Mesenchymal stem cell (in vitro differentiated cells and primary cell): ENCODE results near the gene EIF2AK3.

Source experiments
- DNase-seq: peaks from one replicate; pipeline ENCODE4 v3.0.0-alpha.2; 2013
- H2AFZ ChIP-seq: one replicate; pipeline ENCODE4 v1.6.1; 2013; ENCODE audit warnings: low read depth, mild to moderate bottlenecking, control low read depth, inconsistent platforms, low read length, moderate library complexity
- H2AK5ac ChIP-seq: 2 replicates; pipeline ENCODE4 v1.6.1; 2013; ENCODE audit warnings: low read length, moderate library complexity, mild to moderate bottlenecking, inconsistent platforms; ENCODE audit not compliant: severe bottlenecking
- H2BK120ac ChIP-seq: one replicate; pipeline ENCODE4 v1.6.1; 2013; ENCODE audit warnings: low read depth, mild to moderate bottlenecking, inconsistent platforms, low read length, moderate library complexity
- H2BK12ac ChIP-seq, 2 experiments: one replicate each; pipeline ENCODE4 v1.6.1; 2013; ENCODE audit warnings: inconsistent platforms in 2 of 2, low read length in 2 of 2, mild to moderate bottlenecking in 2 of 2, moderate library complexity in 2 of 2, control low read depth in 1 of 2
- H2BK15ac ChIP-seq: one replicate; pipeline ENCODE4 v1.6.1; 2013; ENCODE audit warnings: mild to moderate bottlenecking, low read depth, inconsistent platforms; ENCODE audit not compliant: poor library complexity, severe bottlenecking
- H2BK5ac ChIP-seq: 2 replicates; pipeline ENCODE4 v1.6.1; 2013; ENCODE audit warnings: low read depth, mild to moderate bottlenecking, low read length, control low read depth, inconsistent platforms; ENCODE audit not compliant: poor library complexity, severe bottlenecking
- H3K14ac ChIP-seq, 2 experiments: one replicate each; pipeline ENCODE4 v1.6.1; 2013; ENCODE audit warnings: inconsistent platforms in 2 of 2, low read length in 2 of 2, control low read depth in 1 of 2, mild to moderate bottlenecking in 1 of 2, moderate library complexity in 1 of 2
- H3K18ac ChIP-seq, 2 experiments: one replicate each; pipeline ENCODE4 v1.6.1; 2013; ENCODE audit warnings: inconsistent platforms in 2 of 2, low read length in 2 of 2, control low read depth in 1 of 2, low read depth in 1 of 2, mild to moderate bottlenecking in 1 of 2
- H3K23ac ChIP-seq, 2 experiments: one replicate each; pipeline ENCODE4 v1.6.1; 2013; ENCODE audit warnings: inconsistent platforms in 2 of 2, low read length in 2 of 2, mild to moderate bottlenecking in 2 of 2, moderate library complexity in 2 of 2, control low read depth in 1 of 2
- H3K27ac ChIP-seq: 2 replicates; pipeline ENCODE4 v1.5.1; 2013; ENCODE audit warnings: mild to moderate bottlenecking, moderate library complexity, low read length, control low read depth, inconsistent platforms; ENCODE audit not compliant: poor library complexity, severe bottlenecking
- H3K27me3 ChIP-seq, 2 experiments: 2 replicates each; pipeline versions ENCODE4 v1.6.1 to v1.7.0; 2013; ENCODE audit warnings: low read length in 2 of 2, mild to moderate bottlenecking in 2 of 2, moderate library complexity in 2 of 2, control low read depth in 1 of 2, inconsistent platforms in 1 of 2; ENCODE audit not compliant: control insufficient read depth in 1 of 2, insufficient read depth in 1 of 2
- H3K36me3 ChIP-seq, 2 experiments: 2 replicates each; pipeline versions ENCODE4 v1.6.1 to v1.7.0; 2013; ENCODE audit warnings: low read length in 2 of 2, control low read depth in 1 of 2, inconsistent platforms in 1 of 2, low read depth in 1 of 2, mild to moderate bottlenecking in 1 of 2; ENCODE audit not compliant: insufficient read depth in 2 of 2, control insufficient read depth in 1 of 2
- H3K4ac ChIP-seq, 2 experiments: one replicate each; pipeline ENCODE4 v1.6.1; 2013; ENCODE audit warnings: inconsistent platforms in 2 of 2, low read length in 2 of 2, mild to moderate bottlenecking in 2 of 2, moderate library complexity in 2 of 2, control low read depth in 1 of 2, low read depth in 1 of 2
- H3K4me1 ChIP-seq: 2 replicates; pipeline ENCODE4 v1.6.1; 2013; ENCODE audit warnings: low read depth, low read length, control low read depth; ENCODE audit not compliant: control insufficient read depth, insufficient read depth
- H3K4me2 ChIP-seq: 2 replicates; pipeline ENCODE4 v1.6.1; 2013; ENCODE audit warnings: low read length, mild to moderate bottlenecking, inconsistent platforms; ENCODE audit not compliant: poor library complexity, severe bottlenecking
- H3K4me3 ChIP-seq, 2 experiments: 2 replicates each; pipeline versions ENCODE4 v1.5.1 to v1.7.0; 2013; ENCODE audit warnings: low read length in 2 of 2, mild to moderate bottlenecking in 2 of 2, control low read depth in 1 of 2, low read depth in 1 of 2; ENCODE audit not compliant: insufficient read depth in 1 of 2
- H3K79me1 ChIP-seq: replicated peaks from 2 replicates; pipeline ENCODE4 v1.6.1; 2013; ENCODE audit warnings: mild to moderate bottlenecking, control low read depth, low read length, inconsistent platforms; ENCODE audit not compliant: poor library complexity, severe bottlenecking
- H3K9ac ChIP-seq: 2 replicates; pipeline ENCODE4 v1.7.0; 2013; ENCODE audit warnings: mild to moderate bottlenecking, low read length, moderate library complexity
- H3K9me3 ChIP-seq: 2 replicates; pipeline ENCODE4 v1.7.0; 2013; ENCODE audit warnings: mild to moderate bottlenecking, low read length; ENCODE audit not compliant: control insufficient read depth
- H4K8ac ChIP-seq: one replicate; pipeline ENCODE4 v1.6.1; 2013; ENCODE audit warnings: inconsistent platforms, mild to moderate bottlenecking, low read length, moderate library complexity
- H4K91ac ChIP-seq: one replicate; pipeline ENCODE4 v1.6.1; 2013; ENCODE audit warnings: mild to moderate bottlenecking, low read length, inconsistent platforms
- WGBS: methylation state at CpG from one replicate; pipeline ENCODE4 v1.1.7; 2013; ENCODE audit warnings: mixed read lengths; 5-methylcytosine and 5-hydroxymethylcytosine counted together

Gene EIF2AK3

GRCh38 chr2:88620015-88620414 is 7.2 kb downstream of the EIF2AK3 start:
- Histone ChIP-seq H4K91ac (no peak overlapping the region), H3K4me1 (peaks cover 2% of the 10 kb centered on the region), H3K23ac (no peak overlapping the region), H3K27me3 (no peaks in the 10 kb centered on the region), H2AFZ (no peak overlapping the region), H4K8ac (no peak overlapping the region), H3K4ac (no peak overlapping the region), H2BK120ac (no peak overlapping the region), H3K27ac (no peak overlapping the region), H3K9me3 (no peaks in the 10 kb centered on the region), H3K4me3 (no peak overlapping the region), H2BK15ac (no peak overlapping the region), H2AK5ac (no peak overlapping the region), H3K14ac (no peak overlapping the region), H3K9ac (no peak overlapping the region), H3K18ac (no peak overlapping the region), H2BK12ac (no peak overlapping the region), H2BK5ac (no peak overlapping the region), H3K36me3 (no peaks in the 10 kb centered on the region), H3K4me2 (no peak overlapping the region), H3K79me1 (peaks cover 38% of the 10 kb centered on the region)
- 100% methylated on average over 1 of the region's 1 CpG for WGBS
- no peak for DNase-seq

GRCh38 chr2:88615822-88616221 is 11.4 kb downstream of the EIF2AK3 start:
- no peak overlapping the region for H3K18ac ChIP-seq
- DNase-seq = no peak
- no peak overlapping the region for H2BK120ac ChIP-seq
- H3K23ac ChIP-seq = no peak overlapping the region
- no peak overlapping the region for H4K8ac ChIP-seq
- H3K27ac ChIP-seq = no peak overlapping the region
- H3K9ac ChIP-seq = no peak overlapping the region
- H3K9me3 ChIP-seq = no peaks in the 10 kb centered on the region
- peaks cover 0 to 22% of the 10 kb centered on the region in 2 experiments for H3K36me3 ChIP-seq
- no peak overlapping the region for H3K4ac ChIP-seq
- H3K4me3 ChIP-seq = no peak overlapping the region
- H3K4me1 ChIP-seq = no peaks in the 10 kb centered on the region
- H2AK5ac ChIP-seq = no peak overlapping the region
- no peak overlapping the region for H2AFZ ChIP-seq
- peaks cover 51% of the 10 kb centered on the region for H3K79me1 ChIP-seq
- no peak overlapping the region for H2BK5ac ChIP-seq
- no peak overlapping the region for H3K14ac ChIP-seq
- no peak overlapping the region for H3K4me2 ChIP-seq
- H2BK12ac ChIP-seq = no peak overlapping the region
- H4K91ac ChIP-seq = no peak overlapping the region
- no peaks in the 10 kb centered on the region for H3K27me3 ChIP-seq
- no peak overlapping the region for H2BK15ac ChIP-seq
- 97% methylated on average over 3 of the region's 3 CpGs for WGBS

DNA sequence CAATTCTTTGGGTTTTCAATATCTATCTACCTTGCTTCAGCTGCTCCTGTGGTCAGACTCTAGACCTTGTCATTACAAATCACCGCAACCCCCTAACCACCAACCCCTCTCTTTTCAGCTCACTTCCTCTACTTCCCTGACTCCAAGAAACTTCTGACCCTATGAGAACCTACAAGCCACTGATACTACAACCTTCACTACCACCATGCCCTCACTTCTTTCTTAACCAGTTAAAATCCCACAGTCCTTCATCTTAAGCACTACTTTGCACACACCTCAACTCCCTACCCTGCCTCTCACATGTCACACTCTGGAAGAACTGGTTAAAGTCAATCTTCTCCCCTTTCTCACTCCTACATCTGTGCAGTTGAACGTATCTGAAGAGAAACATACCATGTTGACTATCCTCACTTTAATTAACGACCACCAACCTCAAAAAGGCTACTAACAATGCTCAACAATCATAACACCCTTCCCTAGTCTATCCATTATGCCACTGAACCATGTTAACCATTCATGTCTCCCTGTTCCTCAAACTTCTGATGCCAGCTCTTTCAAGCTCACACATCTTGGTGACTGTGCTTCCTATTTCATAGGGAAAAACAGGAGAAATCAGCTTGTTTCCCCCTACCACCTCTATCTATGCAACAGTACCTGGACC is 12.6 kb downstream of the EIF2AK3 start:
- Histone ChIP-seq H2AFZ (no peak overlapping the region), H2BK12ac (no peak overlapping the region), H3K27me3 (no peaks in the 10 kb centered on the region), H3K4me1 (no peaks in the 10 kb centered on the region), H3K9ac (no peak overlapping the region), H3K23ac (no peak overlapping the region), H2BK5ac (no peak overlapping the region), H2BK120ac (no peak overlapping the region), H2BK15ac (no peak overlapping the region), H3K9me3 (no peaks in the 10 kb centered on the region), H3K14ac (no peak overlapping the region), H3K36me3 (peaks cover 0 to 23% of the 10 kb centered on the region in 2 experiments), H4K8ac (peak overlapping the region; percentile 8), H3K27ac (no peak overlapping the region), H3K18ac (no peak overlapping the region), H2AK5ac (no peak overlapping the region), H3K4me2 (no peak overlapping the region), H3K4me3 (no peak overlapping the region), H3K4ac (no peak overlapping the region), H3K79me1 (peaks cover 45% of the 10 kb centered on the region), H4K91ac (no peak overlapping the region)
- WGBS = 96% methylated on average over 3 of the region's 3 CpGs
- no peak for DNase-seq

GRCh38 chr2:88613921-88614320 is 13.3 kb downstream of the EIF2AK3 start:
- H3K27ac ChIP-seq = no peak overlapping the region
- no peak overlapping the region for H4K91ac ChIP-seq
- no peak overlapping the region for H2AFZ ChIP-seq
- no peaks in the 10 kb centered on the region for H3K4me1 ChIP-seq
- H2AK5ac ChIP-seq = no peak overlapping the region
- no peak overlapping the region for H3K4ac ChIP-seq
- H3K79me1 ChIP-seq = peaks cover 40% of the 10 kb centered on the region
- no peak overlapping the region for H4K8ac ChIP-seq
- no peaks in the 10 kb centered on the region for H3K9me3 ChIP-seq
- H3K27me3 ChIP-seq = no peaks in the 10 kb centered on the region
- H3K4me3 ChIP-seq = no peak overlapping the region
- H2BK15ac ChIP-seq = no peak overlapping the region
- H3K23ac ChIP-seq = no peak overlapping the region
- H3K14ac ChIP-seq = no peak overlapping the region
- 92% methylated on average over 4 of the region's 4 CpGs for WGBS
- no peak overlapping the region for H2BK5ac ChIP-seq
- no peak overlapping the region for H3K9ac ChIP-seq
- H2BK120ac ChIP-seq = no peak overlapping the region
- no peak overlapping the region for H3K18ac ChIP-seq
- H3K36me3 ChIP-seq = peaks cover 0 to 23% of the 10 kb centered on the region in 2 experiments
- peak; percentile 11 for DNase-seq
- H2BK12ac ChIP-seq = no peak overlapping the region
- H3K4me2 ChIP-seq = no peak overlapping the region
